ENCODE results near the gene ZDHHC14. TPM values are rescaled to one million over a fixed set of nuclear protein-coding genes. Genes with fewer than 3 reads are reported as not detected.
A peak's percentile ranks its signal among the peaks of the same experiment; 100 is the strongest.

ZDHHC14 gene
- total and polyA plus RNA-seq, 2 of the 8 experiments (the other 6 are each of a cell fraction or from before 2014, with no cell fraction given), result 2.9 to 5.3 TPM

- Histone ChIP-seq H2AFZ (ENCODE audit: low read length) (no peak overlapping the region), H3K4me1 (replicated peaks in 1 of 4; ENCODE audit: control insufficient read depth in 3 of 4, insufficient read depth in 4 of 4, low read length in 3 of 4) (peaks cover 5 to 17% (median 11%) of the 10 kb centered on the region in 4 experiments; a peak in 5 of 7 replicates), H3K9me3 (ENCODE audit: insufficient read depth in 2 of 2, low read depth in 1 of 2, low read length in 1 of 2) (no peaks in the 10 kb centered on the region; a peak in 1 of 4 replicates), H3K79me1 (ENCODE audit: low read depth, low read length) (no peaks in the 10 kb centered on the region), H3K4me2 (ENCODE audit: insufficient read depth in 1 of 2, low read depth in 2 of 2, low read length in 2 of 2) (peak overlapping the region; percentile 12 to 45; a peak in 3 of 4 replicates), H2BK5ac (ENCODE audit: low read depth, low read length) (peak overlapping the region; percentile 94; the same call in 1 of the 2 replicates), H3K4ac (replicated peaks; ENCODE audit: insufficient read length, low read depth, low read length) (peak overlapping the region; percentile 92), H2BK120ac (replicated peaks; ENCODE audit: low read depth, low read length) (no peak overlapping the region), H3K4me3 (ENCODE audit: extremely low read depth in 1 of 4, insufficient read depth in 2 of 4, low read depth in 3 of 4, low read length in 4 of 4) (peak overlapping the region in 1 of 4 experiments; percentile 4; a peak in 1 of 8 replicates), H3K9ac (replicated peaks in 1 of 4; ENCODE audit: extremely low read depth in 1 of 4, low read depth in 3 of 4, low read length in 3 of 4) (no peak overlapping the region), H4K5ac (ENCODE audit: insufficient read length, low read depth, low read length) (no peak overlapping the region), H3K36me3 (ENCODE audit: control insufficient read depth in 2 of 4, insufficient read depth in 4 of 4, low read length in 3 of 4) (no peaks in the 10 kb centered on the region), H3K18ac (ENCODE audit: extremely low read depth, low read length) (peak overlapping the region; percentile 5; the same call in 1 of the 2 replicates), H4K8ac (ENCODE audit: extremely low read depth, insufficient read depth, low read length) (no peak overlapping the region), H2BK15ac (ENCODE audit: low read length) (no peak overlapping the region), H2AK5ac (ENCODE audit: low read depth, low read length) (no peak overlapping the region), H2BK12ac (ENCODE audit: low read depth, low read length) (no peak overlapping the region), H2BK20ac (ENCODE audit: low read length) (no peak overlapping the region), H3K79me2 (ENCODE audit: control insufficient read depth in 1 of 2, insufficient read depth in 2 of 2, low read length in 2 of 2) (no peaks in the 10 kb centered on the region), H3K27ac (ENCODE audit: low read depth, low read length) (no peak overlapping the region), H3K14ac (ENCODE audit: insufficient read length) (no peak overlapping the region), H4K20me1 (replicated peaks in 1 of 2; ENCODE audit: control insufficient read depth in 1 of 2, insufficient read depth in 2 of 2, low read length in 2 of 2) (no peaks in the 10 kb centered on the region), H3K56ac (replicated peaks; ENCODE audit: insufficient read length, low read depth, low read length) (no peak overlapping the region), H4K91ac (replicated peaks; ENCODE audit: insufficient read length, low read length) (no peak overlapping the region), H3K27me3 (replicated peaks in 1 of 4; ENCODE audit: control insufficient read depth in 3 of 4, extremely low read depth in 1 of 4, insufficient read depth in 3 of 4, low read length in 3 of 4) (peaks cover 0 to 2% (median 0%) of the 10 kb centered on the region in 4 experiments; a peak in 1 of 7 replicates), H3K23me2 (ENCODE audit: low read depth, low read length) (no peaks in the 10 kb centered on the region; the same call in 1 of the 2 replicates), H3K23ac (ENCODE audit: insufficient read length) (no peak overlapping the region)
- ChIA-PET CTCF (ENCODE audit: partially characterized antibody) (interaction anchor here (1.1 kb wide), 1 partner anchor 48 kb away, joined by 7 read pairs; no protein-coding TSS in a partner anchor), POLR2A (ENCODE audit: partially characterized antibody) (interaction anchor here (0.7 to 0.8 kb wide), 2 partner anchors 37 to 38 kb away, joined by 3 read pairs; no protein-coding TSS in a partner anchor)
- peak; percentile 77 for FAIRE-seq
- DNase-seq (ENCODE audit: low read depth in 1 of 2, low spot score in 2 of 2), result no peak
- WGBS, 2 experiments (ENCODE audit: extremely low coverage in 1 of 2, insufficient coverage in 1 of 2, insufficient read length in 1 of 2, insufficient replicate concordance in 2 of 2, low coverage in 1 of 2, low lambda C conversion rate in 2 of 2, missing lambda C conversion rate in 1 of 2), result 27% methylated on average over 3 of the region's 3 CpGs; no CpG with 5 or more reads in 1 of the 2 experiments
- TF ChIP-seq GTF2F1 (IDR thresholded peaks at IDR 0.05; ENCODE audit: borderline replicate concordance, low read depth, low read length), result no peak
- TF ChIP-seq MAX (IDR thresholded peaks at IDR 0.05), result no peak
- no peak for TF ChIP-seq CREB1 (IDR thresholded peaks at IDR 0.05)
- no peak for TF ChIP-seq MAFK (IDR thresholded peaks at IDR 0.05; ENCODE audit: low read depth, low read length)
- no peak for TF ChIP-seq CTCF (IDR thresholded peaks at IDR 0.05; ENCODE audit: control extremely low read depth in 1 of 3, insufficient read depth in 1 of 3, low read depth in 1 of 3, low read length in 3 of 3)
- TF ChIP-seq BRCA1 (IDR thresholded peaks at IDR 0.05; ENCODE audit: low read depth, low read length), result no peak
- no peak for TF ChIP-seq PHF8 (conservative IDR thresholded peaks at IDR 0.05; ENCODE audit: low read depth, low read length)
- TF ChIP-seq RNF2 (IDR thresholded peaks at IDR 0.05; ENCODE audit: borderline replicate concordance, low read depth, low read length, missing control alignments, poor library complexity, severe bottlenecking), result no peak
- no peak for TF ChIP-seq BCL11A (IDR thresholded peaks at IDR 0.05; ENCODE audit: low read depth in 2 of 2, low read length in 2 of 2)
- no peak for TF ChIP-seq EP300 (IDR thresholded peaks at IDR 0.05; ENCODE audit: borderline replicate concordance in 1 of 2, low read depth in 2 of 2, low read length in 2 of 2)
Measured at GRCh38 chr6:157708239-157708638, 327.2 kb downstream of the ZDHHC14 start.
